ENCODE results near the gene GLIS1.

The GLIS1 gene

DNA sequence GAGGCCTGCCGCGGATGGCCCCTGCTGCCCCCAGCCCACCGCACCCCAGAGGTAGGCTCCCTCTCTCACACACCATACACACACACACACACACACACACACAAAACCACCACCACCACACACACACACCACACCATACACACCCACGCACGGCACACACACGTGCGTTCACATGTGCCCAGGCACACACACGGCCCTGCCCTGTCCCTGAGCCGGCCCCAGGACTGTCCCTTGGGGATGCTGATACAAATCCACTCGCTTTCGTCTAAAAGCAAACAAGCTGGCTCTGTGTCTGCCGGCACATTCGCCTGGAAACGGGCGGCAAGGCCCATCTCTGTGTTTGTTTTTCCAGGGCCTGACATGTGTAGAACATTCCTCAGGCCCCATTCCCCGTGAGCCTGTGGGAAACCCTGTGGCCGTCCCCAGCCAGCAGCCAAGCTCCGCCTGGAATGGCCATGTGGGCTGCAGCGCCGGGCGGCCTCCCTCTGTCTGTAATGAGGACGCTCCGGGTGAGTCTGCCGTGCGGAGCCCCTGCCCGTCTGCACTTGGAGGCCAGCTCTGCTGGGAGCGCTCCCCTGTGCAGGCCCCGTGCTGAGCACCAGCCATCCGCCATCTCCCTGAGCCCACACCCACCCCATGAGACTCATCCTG is 212.4 kb downstream of the GLIS1 start:
- TF ChIP-seq, protein P1, sequence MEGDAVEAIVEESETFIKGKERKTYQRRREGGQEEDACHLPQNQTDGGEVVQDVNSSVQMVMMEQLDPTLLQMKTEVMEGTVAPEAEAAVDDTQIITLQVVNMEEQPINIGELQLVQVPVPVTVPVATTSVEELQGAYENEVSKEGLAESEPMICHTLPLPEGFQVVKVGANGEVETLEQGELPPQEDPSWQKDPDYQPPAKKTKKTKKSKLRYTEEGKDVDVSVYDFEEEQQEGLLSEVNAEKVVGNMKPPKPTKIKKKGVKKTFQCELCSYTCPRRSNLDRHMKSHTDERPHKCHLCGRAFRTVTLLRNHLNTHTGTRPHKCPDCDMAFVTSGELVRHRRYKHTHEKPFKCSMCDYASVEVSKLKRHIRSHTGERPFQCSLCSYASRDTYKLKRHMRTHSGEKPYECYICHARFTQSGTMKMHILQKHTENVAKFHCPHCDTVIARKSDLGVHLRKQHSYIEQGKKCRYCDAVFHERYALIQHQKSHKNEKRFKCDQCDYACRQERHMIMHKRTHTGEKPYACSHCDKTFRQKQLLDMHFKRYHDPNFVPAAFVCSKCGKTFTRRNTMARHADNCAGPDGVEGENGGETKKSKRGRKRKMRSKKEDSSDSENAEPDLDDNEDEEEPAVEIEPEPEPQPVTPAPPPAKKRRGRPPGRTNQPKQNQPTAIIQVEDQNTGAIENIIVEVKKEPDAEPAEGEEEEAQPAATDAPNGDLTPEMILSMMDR (IDR thresholded peaks at IDR 0.05; ENCODE audit: low read depth, low read length, missing control alignments): no peak
- no peak for DNase-seq (ENCODE audit: low read depth)
- no peak overlapping the region for H3K4me3 ChIP-seq (ENCODE audit: low read depth, low read length)

DNA sequence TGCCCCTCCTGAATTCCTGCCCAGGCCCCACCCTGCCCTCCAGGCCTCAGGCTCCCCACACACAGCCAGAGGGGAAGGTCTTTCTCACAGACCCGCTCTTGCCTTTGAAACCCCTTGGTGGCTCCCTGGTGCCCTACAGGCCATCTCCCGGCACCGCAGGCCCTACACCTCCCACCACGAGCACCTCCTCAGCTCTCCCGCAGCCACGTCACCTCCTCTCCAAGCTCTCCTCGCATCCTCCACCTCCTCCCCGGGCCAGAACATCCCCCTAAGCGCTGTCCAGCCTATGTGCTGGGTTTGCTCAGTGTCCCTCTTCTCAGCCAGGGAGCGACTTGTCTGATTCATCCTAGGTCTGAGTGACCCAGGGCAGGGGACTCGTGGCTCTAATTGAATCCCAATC is 213.4 kb downstream of the GLIS1 start:
- DNase-seq (ENCODE audit: low read depth): no peak
- TF ChIP-seq, protein P1 (IDR thresholded peaks at IDR 0.05; ENCODE audit: low read depth, low read length, missing control alignments): peak; percentile 14
- no peak overlapping the region for H3K4me3 ChIP-seq (ENCODE audit: low read depth, low read length)

DNA sequence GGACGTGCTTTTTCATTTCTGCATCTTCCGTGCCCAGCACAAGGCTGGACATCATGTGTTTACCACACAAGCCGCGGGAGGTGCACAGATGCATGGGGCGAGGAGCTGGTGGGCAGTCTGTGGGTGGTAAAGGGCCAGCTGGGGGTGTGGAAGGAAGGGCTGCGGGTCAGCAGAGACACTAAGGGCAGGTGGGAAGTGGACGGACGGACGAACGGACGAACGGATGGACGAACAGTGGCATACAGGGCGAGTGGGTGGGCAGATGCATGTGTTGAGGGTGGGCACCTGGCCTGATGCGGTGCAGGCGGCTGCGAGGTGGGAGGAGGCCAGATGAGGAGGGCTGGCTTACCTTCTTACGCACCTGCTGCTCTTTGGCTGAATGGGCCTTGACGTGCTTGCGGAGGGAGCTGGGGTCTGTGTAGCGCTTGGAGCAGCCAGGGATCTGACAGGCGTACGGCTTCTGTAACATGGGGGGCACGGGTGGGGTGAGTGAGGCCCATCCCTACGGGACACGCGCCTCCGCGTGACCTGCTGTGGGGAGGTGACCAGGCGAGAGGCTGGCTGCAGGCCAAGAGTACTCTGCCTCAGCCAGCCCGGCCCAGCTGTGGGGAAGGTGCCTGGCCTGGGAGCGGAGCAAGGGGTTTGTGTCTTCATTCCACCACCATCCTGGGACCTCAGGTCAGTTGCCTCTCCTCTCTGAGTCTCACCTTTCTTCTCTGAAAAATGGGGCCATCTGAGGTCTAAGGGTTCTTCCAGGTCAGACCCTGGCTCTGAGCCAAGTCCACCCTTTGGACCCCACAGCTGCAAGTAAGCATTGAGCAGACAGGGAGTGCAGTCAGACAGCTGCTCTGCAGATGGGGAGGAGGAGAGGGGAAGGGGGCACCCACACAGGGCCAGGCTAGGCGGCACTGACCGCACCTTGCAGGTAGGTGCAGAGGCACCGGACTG is 214.3 kb downstream of the GLIS1 start:
- H3K4me3 ChIP-seq (ENCODE audit: low read depth, low read length): no peak overlapping the region
- no peak for DNase-seq (ENCODE audit: low read depth)
- TF ChIP-seq, protein P1 (IDR thresholded peaks at IDR 0.05; ENCODE audit: low read depth, low read length, missing control alignments): no peak

DNA sequence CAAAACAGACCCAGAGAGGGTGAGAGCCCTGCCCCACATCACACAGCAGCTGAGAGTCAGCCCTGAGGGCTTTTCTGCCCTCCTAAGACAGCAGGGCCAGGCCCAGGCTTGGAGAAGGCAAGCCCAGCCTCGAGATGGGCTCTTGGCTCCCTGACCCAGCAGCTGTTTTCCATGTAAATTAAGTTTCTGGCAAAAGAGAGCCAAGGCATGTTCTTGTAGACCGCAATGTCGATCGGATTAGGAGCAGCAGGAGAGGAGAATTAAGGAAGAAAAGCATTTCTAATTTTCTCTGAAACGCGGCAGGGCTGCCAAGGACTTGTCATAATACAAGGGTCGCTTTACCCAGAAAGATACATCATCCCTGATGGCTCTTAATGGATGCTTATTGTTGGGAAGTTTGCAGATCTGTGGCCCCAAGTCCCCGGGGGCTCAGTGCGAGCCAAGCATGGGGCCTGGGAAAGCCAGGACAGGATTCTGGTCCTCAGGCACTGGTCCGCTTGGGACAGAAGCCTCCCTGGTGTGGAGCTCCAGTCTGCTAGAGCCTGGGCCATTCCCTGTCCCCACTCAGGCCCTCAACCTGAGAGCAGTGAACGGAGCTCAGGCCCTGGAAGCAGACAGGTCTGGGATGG is 216.9 kb downstream of the GLIS1 start:
- TF ChIP-seq, protein P1 (IDR thresholded peaks at IDR 0.05; ENCODE audit: low read depth, low read length, missing control alignments): no peak
- H3K4me3 ChIP-seq (ENCODE audit: low read depth, low read length): no peak overlapping the region
- no peak for DNase-seq (ENCODE audit: low read depth)

DNA sequence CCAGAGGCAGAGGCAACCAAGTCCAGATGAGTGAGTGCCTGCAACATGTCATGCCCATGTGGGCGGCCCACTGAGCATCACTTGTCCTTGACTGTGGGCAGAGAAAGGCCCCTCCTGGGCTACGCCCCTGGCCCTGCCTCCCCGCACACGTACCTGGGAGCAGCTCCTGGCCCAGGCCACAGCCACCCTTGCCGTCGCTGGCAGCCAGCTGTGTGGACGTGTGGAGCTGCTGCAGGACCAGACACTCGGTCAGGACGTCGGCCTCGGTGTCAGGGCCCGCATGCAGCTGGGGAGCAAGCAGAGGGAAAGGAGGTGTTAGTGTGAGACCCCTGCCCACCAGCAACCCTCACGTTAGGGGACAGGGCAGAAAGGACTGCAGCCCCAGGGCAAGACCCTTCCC is 218.5 kb downstream of the GLIS1 start:
- TF ChIP-seq, protein P1 (IDR thresholded peaks at IDR 0.05; ENCODE audit: low read depth, low read length, missing control alignments): no peak
- DNase-seq (ENCODE audit: low read depth): no peak
- no peak overlapping the region for H3K4me3 ChIP-seq (ENCODE audit: low read depth, low read length)

DNA sequence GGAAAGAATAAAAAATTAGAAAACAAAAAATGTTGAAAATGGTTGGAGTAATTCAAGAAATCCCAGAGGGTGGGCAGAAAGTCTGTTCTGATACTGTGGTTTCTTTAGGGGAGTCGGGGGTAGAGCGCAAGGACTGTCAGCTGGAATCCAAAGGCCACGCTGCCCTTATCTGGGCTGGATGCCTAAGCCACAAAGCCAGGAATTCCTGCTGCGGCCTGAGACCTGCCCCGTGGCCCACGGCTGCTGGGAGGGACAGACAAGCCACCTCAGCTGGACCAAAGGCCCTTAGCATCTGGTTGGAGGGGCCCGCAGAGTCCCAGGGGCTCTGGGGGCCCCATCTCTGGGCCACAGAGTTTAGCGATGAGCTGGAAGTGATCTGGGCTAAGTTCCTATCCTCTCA is 219.5 kb downstream of the GLIS1 start:
- H3K4me3 ChIP-seq (ENCODE audit: low read depth, low read length): no peak overlapping the region
- TF ChIP-seq, protein P1 (IDR thresholded peaks at IDR 0.05; ENCODE audit: low read depth, low read length, missing control alignments): no peak
- DNase-seq (ENCODE audit: low read depth): no peak
